OCI-LY1 (cell line): ENCODE data around the gene CACNG7.

Experiments
- CTCF ChIP-seq: fragments of 200-600 bp; sonication (generic), shearing (Covaris generic); IDR thresholded peaks from 2 replicates; pipeline ENCODE4 v1.5.1; 2017; ENCODE audit warnings: mild to moderate bottlenecking, antibody characterized with exemption, low read length, moderate library complexity, mixed read lengths
- EZH2 ChIP-seq: fragments of 200-600 bp; sonication (generic), shearing (Covaris generic); IDR thresholded peaks from 2 replicates; pipeline ENCODE4 v1.8.0; 2017; ENCODE audit warnings: borderline replicate concordance, mixed run types, mild to moderate bottlenecking, antibody characterized with exemption, low read length, moderate library complexity, mixed read lengths

GRCh38 chr19:53912653-53913052, 3.6 kb downstream of the CACNG7 start:
- peak; percentile 44 for TF ChIP-seq CTCF
- TF ChIP-seq EZH2 = no peak
